Keratinocyte (primary cell): Measurements from ENCODE around the gene RSPO3. TPM values are rescaled to one million over a fixed set of nuclear protein-coding genes. Genes with fewer than 3 reads are reported as not detected.

Experiments
- DNase-seq: peaks from one replicate; pipeline ENCODE4 v3.0.0-alpha.2; 2011; ENCODE audit warnings: low read depth, missing footprints, low spot score
- FAIRE-seq: peaks from 2 replicates; lab custom pipeline; 2011; peaks lifted over from hg19 to GRCh38; lab: Jason Lieb, UNC
- H2AFZ ChIP-seq: 2 replicates; pipeline ENCODE4 v1.6.0; 2012; ENCODE audit warnings: low read length, control low read depth, inconsistent platforms; ENCODE audit not compliant: control insufficient read depth
- H3K27ac ChIP-seq: 2 replicates; pipeline ENCODE4 v1.5.1; 2011; ENCODE audit warnings: low read length; ENCODE audit not compliant: control insufficient read depth, insufficient read depth
- H3K27me3 ChIP-seq: 3 replicates; pipeline ENCODE4 v1.6.0; 2011; ENCODE audit warnings: low read length; ENCODE audit not compliant: control insufficient read depth, insufficient read depth; ENCODE audit errors: extremely low read depth
- H3K36me3 ChIP-seq, 2 experiments: 2 replicates in 1 of 2; 3 replicates in 1 of 2; pipeline ENCODE4 v1.5.1; 2011; ENCODE audit warnings: low read length in 2 of 2, mild to moderate bottlenecking in 1 of 2; ENCODE audit not compliant: control insufficient read depth in 2 of 2, insufficient read depth in 2 of 2; ENCODE audit errors: extremely low read depth in 1 of 2
- H3K4me1 ChIP-seq: 3 replicates; pipeline ENCODE4 v1.5.1; 2011; ENCODE audit warnings: low read length; ENCODE audit not compliant: control insufficient read depth, insufficient read depth; ENCODE audit errors: extremely low read depth
- H3K4me2 ChIP-seq: 3 replicates; pipeline ENCODE4 v1.6.0; 2011; ENCODE audit warnings: low read depth, low read length; ENCODE audit not compliant: control insufficient read depth, insufficient read depth; ENCODE audit errors: extremely low read depth
- H3K4me3 ChIP-seq, 3 experiments: fragments of 200-600 bp in 1 of 3; sonication (generic) in 1 of 3; 2 replicates in 2 of 3; 3 replicates in 1 of 3; pipeline ENCODE4 v1.5.1; 2011 to 2016; ENCODE audit warnings: low read length in 3 of 3, mild to moderate bottlenecking in 3 of 3, control low read depth in 2 of 3, inconsistent platforms in 1 of 3, low read depth in 1 of 3, mixed read lengths in 1 of 3, mixed run types in 1 of 3, moderate library complexity in 1 of 3; ENCODE audit not compliant: control insufficient read depth in 2 of 3, insufficient read depth in 2 of 3; ENCODE audit errors: extremely low read depth in 1 of 3
- H3K79me2 ChIP-seq: 2 replicates; pipeline ENCODE4 v1.6.0; 2012; ENCODE audit warnings: low read length; ENCODE audit not compliant: control insufficient read depth, insufficient read depth
- H3K9ac ChIP-seq: 3 replicates; pipeline ENCODE4 v1.6.0; 2011; ENCODE audit warnings: low read length; ENCODE audit not compliant: control insufficient read depth, insufficient read depth; ENCODE audit errors: extremely low read depth
- H3K9me1 ChIP-seq: 3 replicates; pipeline ENCODE4 v1.6.0; 2011; ENCODE audit warnings: low read length; ENCODE audit not compliant: control insufficient read depth, insufficient read depth; ENCODE audit errors: extremely low read depth
- H3K9me3 ChIP-seq: 2 replicates; pipeline ENCODE4 v1.5.1; 2012; ENCODE audit warnings: low read depth, low read length; ENCODE audit not compliant: control insufficient read depth
- H4K20me1 ChIP-seq: 3 replicates; pipeline ENCODE4 v1.6.0; 2011; ENCODE audit warnings: low read length; ENCODE audit not compliant: control insufficient read depth, insufficient read depth; ENCODE audit errors: extremely low read depth
- EZH2 ChIP-seq: IDR thresholded peaks from one replicate; pipeline ENCODE4 v1.6.1; 2012; ENCODE audit warnings: inconsistent platforms, mild to moderate bottlenecking, low read length, moderate library complexity
- dilution Hi-C: fragments of 300-500 bp; cut with MboI; formaldehyde crosslinking; loops from one replicate; pipeline ENCODE4 v1.7.0; 2020; ENCODE audit warnings: low sequenced_read_pairs; ENCODE audit not compliant: extremely low pct_ligation_motif_present
- polyA plus RNA-seq, 5 experiments: library from polyadenylated mRNA; depleted of rRNA in 3 of 5; stranded (reverse) in 3 of 5; stranded (forward) in 1 of 5; unstranded in 1 of 5; fragments of >200 nt; gene quantifications; 1 replicate in 1 of 5; 2 replicates in 3 of 5; 3 replicates in 1 of 5; pipeline versions ENCODE4 v1.2.1 to v1.2.3, GENCODE V29; 2011 to 2012; ENCODE audit warnings: missing spikeins in 2 of 5, low read depth in 1 of 5, low replicate concordance in 1 of 5
- TF ChIP-seq, protein P1 (sequence below), 3 experiments: IDR thresholded peaks in 1 of 3; conservative IDR thresholded peaks in 1 of 3; optimal IDR thresholded peaks in 1 of 3; 2 replicates in 2 of 3; 3 replicates in 1 of 3; pipeline versions ENCODE3 to v1.5.1; 2011; ENCODE audit warnings: low read length in 3 of 3, mild to moderate bottlenecking in 3 of 3, moderate library complexity in 2 of 3, control low read depth in 1 of 3, inconsistent platforms in 1 of 3; ENCODE audit not compliant: insufficient read depth in 2 of 3; ENCODE audit errors: extremely low read depth in 1 of 3

Gene RSPO3
- polyA plus RNA-seq, 1 donor (not counting 4 experiments of a cell fraction or from before 2014, with no cell fraction given): not detected

GRCh38 chr6:127073222-127073621, 45.2 kb upstream of the RSPO3 start:
- Histone ChIP-seq H3K9ac (no peak overlapping the region), H3K4me2 (no peak overlapping the region), H3K27me3 (no peaks in the 10 kb centered on the region), H3K36me3 (no peaks in the 10 kb centered on the region), H3K9me3 (no peaks in the 10 kb centered on the region), H3K4me3 (no peak overlapping the region), H2AFZ (no peak overlapping the region), H3K4me1 (no peaks in the 10 kb centered on the region), H3K9me1 (no peaks in the 10 kb centered on the region), H4K20me1 (no peaks in the 10 kb centered on the region), H3K27ac (no peak overlapping the region), H3K79me2 (no peaks in the 10 kb centered on the region)
- no peak for TF ChIP-seq EZH2
- TF ChIP-seq, protein P1, sequence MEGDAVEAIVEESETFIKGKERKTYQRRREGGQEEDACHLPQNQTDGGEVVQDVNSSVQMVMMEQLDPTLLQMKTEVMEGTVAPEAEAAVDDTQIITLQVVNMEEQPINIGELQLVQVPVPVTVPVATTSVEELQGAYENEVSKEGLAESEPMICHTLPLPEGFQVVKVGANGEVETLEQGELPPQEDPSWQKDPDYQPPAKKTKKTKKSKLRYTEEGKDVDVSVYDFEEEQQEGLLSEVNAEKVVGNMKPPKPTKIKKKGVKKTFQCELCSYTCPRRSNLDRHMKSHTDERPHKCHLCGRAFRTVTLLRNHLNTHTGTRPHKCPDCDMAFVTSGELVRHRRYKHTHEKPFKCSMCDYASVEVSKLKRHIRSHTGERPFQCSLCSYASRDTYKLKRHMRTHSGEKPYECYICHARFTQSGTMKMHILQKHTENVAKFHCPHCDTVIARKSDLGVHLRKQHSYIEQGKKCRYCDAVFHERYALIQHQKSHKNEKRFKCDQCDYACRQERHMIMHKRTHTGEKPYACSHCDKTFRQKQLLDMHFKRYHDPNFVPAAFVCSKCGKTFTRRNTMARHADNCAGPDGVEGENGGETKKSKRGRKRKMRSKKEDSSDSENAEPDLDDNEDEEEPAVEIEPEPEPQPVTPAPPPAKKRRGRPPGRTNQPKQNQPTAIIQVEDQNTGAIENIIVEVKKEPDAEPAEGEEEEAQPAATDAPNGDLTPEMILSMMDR (optimal IDR thresholded peaks at IDR 0.05 in 1 of 3, IDR thresholded peaks at IDR 0.05 in 1 of 3, conservative IDR thresholded peaks at IDR 0.05 in 1 of 3; ENCODE audit: extremely low read depth in 1 of 3, insufficient read depth in 2 of 3, low read length in 3 of 3): no peak
- DNase-seq (no peak), FAIRE-seq (no peak)
- dilution Hi-C loops: no loop called here

DNA sequence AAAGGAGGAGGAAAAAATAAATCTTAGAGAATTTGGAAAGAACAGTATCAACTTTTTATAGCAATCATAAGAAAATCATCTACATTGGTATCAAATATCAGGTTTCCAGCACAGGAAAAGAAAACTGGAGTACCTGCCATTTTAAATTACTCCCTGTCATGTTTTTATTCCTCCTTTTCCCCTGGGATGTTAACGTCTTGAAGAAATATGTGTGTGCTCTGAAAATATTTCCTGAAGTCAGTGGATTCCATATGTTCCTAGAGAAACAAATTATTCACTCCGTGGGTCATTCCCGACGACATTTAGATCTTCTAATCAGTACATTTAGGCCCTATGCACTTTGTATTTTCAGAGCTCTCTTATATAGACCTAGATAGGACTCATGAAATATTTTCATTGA, 42.0 kb upstream of the RSPO3 start:
- no peak overlapping the region for H3K9ac ChIP-seq

More for the DNA sequence above, 42.0 kb upstream of the RSPO3 start:
- H3K4me3 ChIP-seq: no peak overlapping the region
- no peak overlapping the region for H3K27ac ChIP-seq
- dilution Hi-C loops: no loop called here
- TF ChIP-seq, protein P1 (optimal IDR thresholded peaks at IDR 0.05 in 1 of 3, IDR thresholded peaks at IDR 0.05 in 1 of 3, conservative IDR thresholded peaks at IDR 0.05 in 1 of 3; ENCODE audit: extremely low read depth in 1 of 3, insufficient read depth in 2 of 3, low read length in 3 of 3): no peak
- no peak for TF ChIP-seq EZH2
- DNase-seq (no peak), FAIRE-seq (no peak)
- no peaks in the 10 kb centered on the region for H3K79me2 ChIP-seq
- H3K9me3 ChIP-seq: no peaks in the 10 kb centered on the region
- no peaks in the 10 kb centered on the region for H3K27me3 ChIP-seq
- H3K4me1 ChIP-seq: no peaks in the 10 kb centered on the region
- H3K36me3 ChIP-seq: no peaks in the 10 kb centered on the region
- H4K20me1 ChIP-seq: no peaks in the 10 kb centered on the region
- no peak overlapping the region for H3K4me2 ChIP-seq
- no peak overlapping the region for H2AFZ ChIP-seq
- no peaks in the 10 kb centered on the region for H3K9me1 ChIP-seq
